Measurements from ENCODE around the gene PPP1R7. TPM values are rescaled to one million over a fixed set of nuclear protein-coding genes. Genes with fewer than 3 reads are reported as not detected.
A peak's percentile ranks its signal among the peaks of the same experiment; 100 is the strongest.

The PPP1R7 gene
- total RNA-seq, 1 experiment from 2014 or later: 43.9 TPM

GRCh38 chr2:241218131-241219029 is 68.1 kb downstream of the PPP1R7 start:
- Mint-ChIP-seq H3K36me3 (ENCODE audit: insufficient read depth, unreplicated experiment) (peaks cover 6% of the 10 kb centered on the region), H3K27ac (ENCODE audit: low read depth, unreplicated experiment) (peak overlapping the region; percentile 54), H3K27me3 (ENCODE audit: insufficient read depth, unreplicated experiment) (peaks cover 8% of the 10 kb centered on the region), H3K4me1 (ENCODE audit: insufficient read depth, unreplicated experiment) (no peaks in the 10 kb centered on the region), H3K4me3 (ENCODE audit: unreplicated experiment) (peak overlapping the region; percentile 74), H3K9me3 (ENCODE audit: unreplicated experiment) (no peaks in the 10 kb centered on the region)
- ChIA-PET POLR2A (interaction anchor here (0.6 to 1.0 kb wide), 2 partner anchors 74 to 289 kb away, joined by 3 read pairs; no protein-coding TSS in a partner anchor), CTCF (interaction anchor here (0.6 to 1.9 kb wide), 4 partner anchors 10 to 367 kb away, joined by 3 to 9 read pairs (median 5); no protein-coding TSS in a partner anchor)
- no TSS peak for BruUV-seq (replicated peaks)
- intact Hi-C loops (cut with micrococcal nuclease): loop anchor here (10.0 kb wide), 1 partner anchor 364 kb away; no protein-coding TSS in a partner anchor
- peak; percentile 26 for DNase-seq (ENCODE audit: unreplicated experiment)
- TF ChIP-seq CTCF (IDR thresholded peaks at IDR 0.05; ENCODE audit: unreplicated experiment): no peak

DNA sequence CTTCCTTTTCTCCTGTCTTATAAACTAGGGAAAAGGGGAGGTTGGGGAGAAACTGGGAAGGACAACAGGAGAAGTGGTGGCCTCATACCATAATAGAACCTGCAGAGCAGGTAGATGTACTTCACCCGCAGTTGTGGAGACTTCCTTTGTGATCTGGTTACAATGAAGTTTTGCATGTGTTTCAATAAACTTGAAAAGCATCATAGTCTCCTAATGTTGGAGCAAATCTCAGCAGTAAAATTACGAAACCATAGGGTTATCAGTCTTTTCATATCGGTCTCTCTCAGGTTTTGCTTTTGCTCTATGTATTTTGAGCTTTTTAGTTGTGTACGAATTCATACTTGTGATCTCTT is 68.7 kb downstream of the PPP1R7 start:
- H3K4me1 Mint-ChIP-seq (ENCODE audit: insufficient read depth, unreplicated experiment): peaks cover under 1% of the 10 kb centered on the region
- POLR2A ChIA-PET: interaction anchor here (0.6 to 1.0 kb wide), 2 partner anchors 73 to 288 kb away, joined by 3 read pairs; no protein-coding TSS in a partner anchor
- no peak for TF ChIP-seq CTCF (IDR thresholded peaks at IDR 0.05; ENCODE audit: unreplicated experiment)

GRCh38 chr2:241219856-241220356 is 69.6 kb downstream of the PPP1R7 start:
- Mint-ChIP-seq H3K4me1 (ENCODE audit: insufficient read depth, unreplicated experiment) (peaks cover 10% of the 10 kb centered on the region), H3K27ac (ENCODE audit: low read depth, unreplicated experiment) (no peak overlapping the region), H3K27me3 (ENCODE audit: insufficient read depth, unreplicated experiment) (no peaks in the 10 kb centered on the region), H3K9me3 (ENCODE audit: unreplicated experiment) (no peaks in the 10 kb centered on the region), H3K4me3 (ENCODE audit: unreplicated experiment) (peak overlapping the region; percentile 74), H3K36me3 (ENCODE audit: insufficient read depth, unreplicated experiment) (peaks cover 10% of the 10 kb centered on the region)
- no peak for DNase-seq (ENCODE audit: unreplicated experiment)
- TF ChIP-seq CTCF (IDR thresholded peaks at IDR 0.05; ENCODE audit: unreplicated experiment): no peak
- CTCF ChIA-PET: interaction anchor here (1.9 kb wide), 1 partner anchor 369 kb away, joined by 9 read pairs; no protein-coding TSS in a partner anchor
- no TSS peak for BruUV-seq (replicated peaks)
- POLR2A ChIA-PET: no interaction called here
- intact Hi-C loops (cut with micrococcal nuclease): loop anchor here (10.0 kb wide), 1 partner anchor 365 kb away; no protein-coding TSS in a partner anchor

More for the DNA sequence above, 68.7 kb downstream of the PPP1R7 start:
- CTCF ChIA-PET: interaction anchor here (0.6 to 1.9 kb wide), 6 partner anchors 9 to 368 kb away, joined by 3 to 9 read pairs (median 4); no protein-coding TSS in a partner anchor
- peaks cover 2% of the 10 kb centered on the region for H3K27me3 Mint-ChIP-seq (ENCODE audit: insufficient read depth, unreplicated experiment)
- H3K9me3 Mint-ChIP-seq (ENCODE audit: unreplicated experiment): no peaks in the 10 kb centered on the region
- no TSS peak for BruUV-seq (replicated peaks)
- H3K4me3 Mint-ChIP-seq (ENCODE audit: unreplicated experiment): peak overlapping the region; percentile 74
- H3K36me3 Mint-ChIP-seq (ENCODE audit: insufficient read depth, unreplicated experiment): peaks cover 6% of the 10 kb centered on the region
- intact Hi-C loops (cut with micrococcal nuclease): loop anchor here (10.0 kb wide), 1 partner anchor 364 kb away; no protein-coding TSS in a partner anchor
- no peak for DNase-seq (ENCODE audit: unreplicated experiment)
- peak overlapping the region; percentile 54 for H3K27ac Mint-ChIP-seq (ENCODE audit: low read depth, unreplicated experiment)
